Naive thymus-derived CD4-positive, alpha-beta T cell (primary cell): Measurements from ENCODE around the gene MBP. TPM values are rescaled to one million over a fixed set of nuclear protein-coding genes. Genes with fewer than 3 reads are reported as not detected.

Experiments used
- ATAC-seq: fragments of 150-1000 bp; cut with Tn5 transposase; 2 replicates; pipeline ENCODE4 v1.10.0; 2021; ENCODE audit warnings: mild to moderate bottlenecking, moderate library complexity
- CTCF ChIA-PET: fragments of 350-600 bp; sonication (Branson Sonifier 250); formaldehyde crosslinking; loops from one replicate; lab custom pipeline; 2021; ENCODE audit warnings: antibody characterized with exemption; lab: Charles Lee
- POLR2A ChIA-PET: fragments of 350-600 bp; sonication (Branson Sonifier 250); formaldehyde crosslinking; loops from one replicate; lab custom pipeline; 2021; ENCODE audit warnings: antibody characterized with exemption, inconsistent platforms; lab: Charles Lee
- DNase-seq, 9 donors: peaks; one replicate each; pipeline versions ENCODE4 v3.0.0 to v3.0.0-alpha.2; 2020 to 2022; ENCODE audit warnings: mixed read lengths in 1 of 9
- H3K27ac ChIP-seq: one replicate; pipeline ENCODE4 v1.7.0; 2013; ENCODE audit warnings: mild to moderate bottlenecking, low read depth, low read length, moderate library complexity
- H3K27me3 ChIP-seq, 2 donors: one replicate each; pipeline ENCODE4 v1.7.0; 2013; ENCODE audit warnings: low read length in 2 of 2, mild to moderate bottlenecking in 2 of 2, moderate library complexity in 2 of 2; ENCODE audit not compliant: control insufficient read depth in 2 of 2, insufficient read depth in 2 of 2
- H3K36me3 ChIP-seq, 3 experiments: 1 replicate in 2 of 3; 2 replicates in 1 of 3; pipeline ENCODE4 v1.7.0; 2013; ENCODE audit warnings: low read length in 3 of 3, mild to moderate bottlenecking in 3 of 3, moderate library complexity in 1 of 3; ENCODE audit not compliant: insufficient read depth in 3 of 3, control insufficient read depth in 2 of 3
- H3K4me1 ChIP-seq, 2 donors: one replicate each; pipeline ENCODE4 v1.7.0; 2013; ENCODE audit warnings: low read length in 2 of 2, mild to moderate bottlenecking in 2 of 2, moderate library complexity in 1 of 2; ENCODE audit not compliant: control insufficient read depth in 2 of 2, insufficient read depth in 2 of 2
- H3K4me3 ChIP-seq: 2 replicates; pipeline ENCODE4 v1.7.0; 2013; ENCODE audit warnings: mild to moderate bottlenecking, low read length
- H3K9me3 ChIP-seq, 3 experiments: 1 replicate in 2 of 3; 2 replicates in 1 of 3; pipeline ENCODE4 v1.7.0; 2013; ENCODE audit warnings: low read length in 3 of 3; ENCODE audit not compliant: control insufficient read depth in 2 of 3
- H3K27ac Mint-ChIP-seq, 9 donors: one replicate each; pipeline ENCODE4 v1.8.0; 2020 to 2022; ENCODE audit warnings: mixed read lengths in 9 of 9, mild to moderate bottlenecking in 8 of 9, moderate library complexity in 5 of 9, inconsistent platforms in 2 of 9
- H3K27me3 Mint-ChIP-seq, 5 donors: one replicate each; pipeline ENCODE4 v1.8.0; 2021 to 2022; ENCODE audit warnings: mixed read lengths in 5 of 5, mild to moderate bottlenecking in 1 of 5
- H3K36me3 Mint-ChIP-seq, 5 donors: one replicate each; pipeline ENCODE4 v1.8.0; 2020 to 2022; ENCODE audit warnings: mixed read lengths in 5 of 5, mild to moderate bottlenecking in 3 of 5, inconsistent platforms in 1 of 5
- H3K4me1 Mint-ChIP-seq, 7 donors: one replicate each; pipeline ENCODE4 v1.8.0; 2020 to 2022; ENCODE audit warnings: mixed read lengths in 7 of 7, mild to moderate bottlenecking in 3 of 7, inconsistent platforms in 1 of 7
- H3K4me3 Mint-ChIP-seq, 10 donors: one replicate each; pipeline ENCODE4 v1.8.0; 2020 to 2022; ENCODE audit warnings: mild to moderate bottlenecking in 10 of 10, mixed read lengths in 10 of 10, moderate library complexity in 6 of 10, inconsistent platforms in 2 of 10
- H3K9me3 Mint-ChIP-seq, 11 donors: one replicate each; pipeline ENCODE4 v1.8.0; 2020 to 2022; ENCODE audit warnings: mixed read lengths in 11 of 11, mild to moderate bottlenecking in 4 of 11, inconsistent platforms in 1 of 11, moderate library complexity in 1 of 11
- intact Hi-C, 2 donors: fragments of 100-400 bp; cut with micrococcal nuclease; formaldehyde crosslinking; loops; one replicate each; pipeline ENCODE4 v1.15.1; 2023
- polyA plus RNA-seq, 2 donors: library from polyadenylated mRNA; unstranded; fragments of 300-500 nt; fragmentation: Illumina TruSeq; gene quantifications; one replicate each; pipeline ENCODE4 v1.2.3, GENCODE V29; 2021
- total RNA-seq, 6 experiments: library from RNA in 5 of 6; stranded (reverse) in 5 of 6; gene quantifications; 1 replicate in 5 of 6; 2 replicates in 1 of 6; pipeline ENCODE4 v1.2.3 and lab custom pipeline; 2021 to 2026

MBP gene
- total and polyA plus RNA-seq, 7 experiments from 2014 or later: 88.3 to 152 (median 107) TPM

- H3K9me3 Mint-ChIP-seq: peaks cover 0 to 2% (median 0%) of the 10 kb centered on the region in 11 donors
- Histone ChIP-seq H3K9me3 (no peaks in the 10 kb centered on the region), H3K36me3 (peaks cover 0 to 13% (median 8%) of the 10 kb centered on the region in 3 experiments), H3K27ac (no peak overlapping the region), H3K4me3 (no peak overlapping the region), H3K4me1 (peaks cover 40 to 57% of the 10 kb centered on the region in 2 donors), H3K27me3 (no peaks in the 10 kb centered on the region)
- ATAC-seq: peak; percentile 13
- ChIA-PET CTCF (no interaction called here), POLR2A (no interaction called here)
- H3K36me3 Mint-ChIP-seq: peaks cover 0 to 28% (median 10%) of the 10 kb centered on the region in 5 donors
- peak overlapping the region in 9 of 10 donors; percentile 23 to 71 (median 55) for H3K4me3 Mint-ChIP-seq
- H3K4me1 Mint-ChIP-seq: peaks cover 70 to 97% (median 96%) of the 10 kb centered on the region in 7 donors
- peak overlapping the region in 8 of 9 donors; percentile 72 to 93 (median 90) for H3K27ac Mint-ChIP-seq
- DNase-seq: no peak
- H3K27me3 Mint-ChIP-seq: no peaks in the 10 kb centered on the region
- intact Hi-C loops: no loop called here
Observed at GRCh38 chr18:77111951-77112746, 20.4 kb downstream of the MBP start.

GRCh38 chr18:77111449-77111848 lies 21.1 kb downstream of the MBP start:
- ChIA-PET POLR2A (interaction anchor here (2.1 to 7.5 kb wide), 2 partner anchors 10 to 20 kb away, joined by 7 to 68 read pairs; partner anchors contain the start of gene MBP), CTCF (no interaction called here)
- intact Hi-C loops: no loop called here
- Histone ChIP-seq H3K27ac (no peak overlapping the region), H3K36me3 (peaks cover 0 to 13% (median 8%) of the 10 kb centered on the region in 3 experiments), H3K27me3 (no peaks in the 10 kb centered on the region), H3K9me3 (no peaks in the 10 kb centered on the region), H3K4me3 (no peak overlapping the region), H3K4me1 (peaks cover 44 to 64% of the 10 kb centered on the region in 2 donors)
- H3K4me3 Mint-ChIP-seq: peak overlapping the region in 5 of 10 donors; percentile 51 to 67 (median 62)
- peaks cover 0 to 3% (median 0%) of the 10 kb centered on the region in 11 donors for H3K9me3 Mint-ChIP-seq
- DNase-seq: no peak
- H3K36me3 Mint-ChIP-seq: peaks cover 0 to 32% (median 6%) of the 10 kb centered on the region in 5 donors
- ATAC-seq: no peak
- peaks cover 71 to 97% (median 96%) of the 10 kb centered on the region in 7 donors for H3K4me1 Mint-ChIP-seq
- peak overlapping the region; percentile 69 to 97 (median 86) for H3K27ac Mint-ChIP-seq
- no peaks in the 10 kb centered on the region for H3K27me3 Mint-ChIP-seq

- no peak for DNase-seq
Observed at GRCh38 chr18:77110936-77111335, 21.6 kb downstream of the MBP start.

GRCh38 chr18:77110400-77110799 lies 22.2 kb downstream of the MBP start:
- intact Hi-C loops: no loop called here
- ATAC-seq (no peak), DNase-seq (no peak)
- Mint-ChIP-seq H3K27ac (peak overlapping the region; percentile 16 to 98 (median 94)), H3K27me3 (no peaks in the 10 kb centered on the region), H3K4me1 (peaks cover 74 to 98% (median 96%) of the 10 kb centered on the region in 7 donors), H3K9me3 (peaks cover 0 to 5% (median 0%) of the 10 kb centered on the region in 11 donors), H3K36me3 (peaks cover 3 to 41% (median 9%) of the 10 kb centered on the region in 5 donors), H3K4me3 (no peak overlapping the region)
- peak overlapping the region; percentile 8 for H3K27ac ChIP-seq
- no peaks in the 10 kb centered on the region for H3K27me3 ChIP-seq
- ChIA-PET POLR2A (interaction anchor here (2.1 to 7.5 kb wide), 2 partner anchors 11 to 21 kb away, joined by 7 to 68 read pairs; partner anchors contain the start of gene MBP), CTCF (interaction anchor here (0.6 kb wide), 1 partner anchor 418 kb away, joined by 4 read pairs; no protein-coding TSS in a partner anchor)
- H3K36me3 ChIP-seq: peaks cover 0 to 13% (median 8%) of the 10 kb centered on the region in 3 experiments
- H3K4me1 ChIP-seq: peaks cover 45 to 64% of the 10 kb centered on the region in 2 donors
- no peak overlapping the region for H3K4me3 ChIP-seq
- no peaks in the 10 kb centered on the region for H3K9me3 ChIP-seq

More at GRCh38 chr18:77110936-77111335, 21.6 kb downstream of the MBP start:
- H3K4me1 ChIP-seq: peaks cover 44 to 64% of the 10 kb centered on the region in 2 donors
- Mint-ChIP-seq H3K27me3 (no peaks in the 10 kb centered on the region), H3K36me3 (peaks cover 0 to 37% (median 6%) of the 10 kb centered on the region in 5 donors), H3K9me3 (peaks cover 0 to 5% (median 0%) of the 10 kb centered on the region in 11 donors), H3K4me3 (no peak overlapping the region), H3K27ac (peak overlapping the region; percentile 60 to 97 (median 82)), H3K4me1 (peaks cover 72 to 97% (median 96%) of the 10 kb centered on the region in 7 donors)
- intact Hi-C loops: no loop called here
- no peak for ATAC-seq
- H3K36me3 ChIP-seq: peaks cover 0 to 13% (median 8%) of the 10 kb centered on the region in 3 experiments
- H3K27me3 ChIP-seq: no peaks in the 10 kb centered on the region
- no peaks in the 10 kb centered on the region for H3K9me3 ChIP-seq
- H3K27ac ChIP-seq: peak overlapping the region; percentile 8
- CTCF ChIA-PET: no interaction called here
- H3K4me3 ChIP-seq: no peak overlapping the region
- POLR2A ChIA-PET: interaction anchor here (2.1 to 7.5 kb wide), 2 partner anchors 11 to 21 kb away, joined by 7 to 68 read pairs; partner anchors contain the start of gene MBP

GRCh38 chr18:77109648-77110019 lies 22.9 kb downstream of the MBP start:
- DNase-seq (no peak), ATAC-seq (no peak)
- H3K9me3 Mint-ChIP-seq: peaks cover 0 to 6% (median 0%) of the 10 kb centered on the region in 11 donors
- peak overlapping the region; percentile 59 to 99 (median 97) for H3K27ac Mint-ChIP-seq
- Histone ChIP-seq H3K4me3 (no peak overlapping the region), H3K9me3 (no peaks in the 10 kb centered on the region), H3K27me3 (no peaks in the 10 kb centered on the region), H3K27ac (peak overlapping the region; percentile 70), H3K36me3 (peaks cover 0 to 13% (median 8%) of the 10 kb centered on the region in 3 experiments), H3K4me1 (peaks cover 46 to 63% of the 10 kb centered on the region in 2 donors)
- no peaks in the 10 kb centered on the region for H3K27me3 Mint-ChIP-seq
- H3K4me1 Mint-ChIP-seq: peaks cover 78 to 98% (median 96%) of the 10 kb centered on the region in 7 donors
- peak overlapping the region in 1 of 10 donors; percentile 19 for H3K4me3 Mint-ChIP-seq
- CTCF ChIA-PET: no interaction called here
- intact Hi-C loops: loop anchor here in 1 of 2 donors (10.0 kb wide), 1 partner anchor 385 kb away; no protein-coding TSS in a partner anchor
- H3K36me3 Mint-ChIP-seq: peaks cover 6 to 45% (median 17%) of the 10 kb centered on the region in 5 donors
- POLR2A ChIA-PET: interaction anchor here (1.0 to 7.5 kb wide), 3 partner anchors 12 to 22 kb away, joined by 4 to 68 read pairs (median 7); partner anchors contain the start of gene MBP
